Transverse colon (tissue), 4 donors: Measurements from ENCODE around the gene DCAF6. TPM values are rescaled to one million over a fixed set of nuclear protein-coding genes. Genes with fewer than 3 reads are reported as not detected.

Experiments used
- DNase-seq: peaks from one replicate; pipeline ENCODE4 v3.0.0-alpha.2; 2019
- H3K27ac ChIP-seq, 4 donors: fragments of 200-600 bp; sonication (generic); 2 replicates each; pipeline ENCODE4 v1.5.1; 2016 to 2018; ENCODE audit warnings: inconsistent platforms in 4 of 4
- H3K27me3 ChIP-seq: fragments of 200-600 bp; sonication (generic); 2 replicates; pipeline ENCODE4 v1.5.1; 2017; ENCODE audit warnings: inconsistent platforms
- H3K36me3 ChIP-seq, 4 donors: fragments of 200-600 bp; sonication (generic); 2 replicates each; pipeline ENCODE4 v1.5.1; 2017 to 2019; ENCODE audit warnings: inconsistent platforms in 4 of 4
- H3K4me1 ChIP-seq, 4 donors: fragments of 200-600 bp; sonication (generic); 2 replicates each; pipeline ENCODE4 v1.5.1; 2017 to 2020; ENCODE audit warnings: inconsistent platforms in 4 of 4
- H3K4me3 ChIP-seq, 4 donors: fragments of 200-600 bp; sonication (generic); 1 replicate in 1 of 4; 2 replicates in 3 of 4; pipeline versions ENCODE4 v1.5.1 to v1.6.1; 2017 to 2019; ENCODE audit warnings: inconsistent platforms in 4 of 4
- H3K9me3 ChIP-seq, 2 donors: fragments of 200-600 bp; sonication (generic); 2 replicates each; pipeline ENCODE4 v1.5.1; 2017 to 2019; ENCODE audit warnings: inconsistent platforms in 2 of 2
- EP300 ChIP-seq: sonication (generic); formaldehyde crosslinking; IDR thresholded peaks from one replicate; pipeline ENCODE4 v1.6.1; 2017; ENCODE audit warnings: antibody characterized with exemption, low read depth
- POLR2A ChIP-seq: fragments of 450-650 bp; IDR thresholded peaks from one replicate; pipeline ENCODE4 v1.6.1; 2016; ENCODE audit warnings: antibody characterized with exemption, mild to moderate bottlenecking, moderate library complexity
- POLR2AphosphoS5 ChIP-seq, 3 donors: sonication (generic); formaldehyde crosslinking; IDR thresholded peaks; one replicate each; pipeline ENCODE4 v1.6.1; 2016; ENCODE audit warnings: antibody characterized with exemption in 3 of 3
- WGBS, 2 donors: methylation state at CpG; one replicate each; pipeline ENCODE4 v1.1.5; 2018; ENCODE audit warnings: low coverage in 1 of 2; 5-methylcytosine and 5-hydroxymethylcytosine counted together
- in situ Hi-C, 4 donors: fragments of 200-750 bp; cut with MboI; loops; one replicate each; pipeline versions ENCODE4 v1.15.0 to v1.15.1; 2017; ENCODE audit warnings: low sequenced_read_pairs in 3 of 4, low pct_ligation_motif_present in 1 of 4, low pct_unique_long_range_greater_than_20kb in 1 of 4
- intact Hi-C: fragments of 100-400 bp; cut with DNase I; formaldehyde crosslinking; loops from one replicate; pipeline ENCODE4 v1.15.1; 2023; ENCODE audit warnings: low total_unique reads
- total RNA-seq, 4 donors: library from RNA; depleted of rRNA; stranded (reverse); fragments of >200 nt; gene quantifications; one replicate each; pipeline ENCODE4 v1.1.0, GENCODE V29; 2016
- TF ChIP-seq, protein P1 (sequence below), 5 experiments: fragments of 200-600 bp in 3 of 5; fragments of 450-650 bp in 2 of 5; sonication (generic) in 3 of 5; IDR thresholded peaks; 1 replicate in 2 of 5; 2 replicates in 3 of 5; pipeline ENCODE4 v1.5.1; 2016 to 2017; ENCODE audit warnings: antibody characterized with exemption in 5 of 5, inconsistent platforms in 3 of 5, mild to moderate bottlenecking in 2 of 5, moderate library complexity in 1 of 5

The DCAF6 gene
- total RNA-seq, 4 donors from 2014 or later, result 59.5 to 173 (median 93.4) TPM

GRCh38 chr1:168083456-168084325 is 147.2 kb downstream of the DCAF6 start:
- H3K4me3 ChIP-seq, result no peak overlapping the region
- TF ChIP-seq, protein P1, sequence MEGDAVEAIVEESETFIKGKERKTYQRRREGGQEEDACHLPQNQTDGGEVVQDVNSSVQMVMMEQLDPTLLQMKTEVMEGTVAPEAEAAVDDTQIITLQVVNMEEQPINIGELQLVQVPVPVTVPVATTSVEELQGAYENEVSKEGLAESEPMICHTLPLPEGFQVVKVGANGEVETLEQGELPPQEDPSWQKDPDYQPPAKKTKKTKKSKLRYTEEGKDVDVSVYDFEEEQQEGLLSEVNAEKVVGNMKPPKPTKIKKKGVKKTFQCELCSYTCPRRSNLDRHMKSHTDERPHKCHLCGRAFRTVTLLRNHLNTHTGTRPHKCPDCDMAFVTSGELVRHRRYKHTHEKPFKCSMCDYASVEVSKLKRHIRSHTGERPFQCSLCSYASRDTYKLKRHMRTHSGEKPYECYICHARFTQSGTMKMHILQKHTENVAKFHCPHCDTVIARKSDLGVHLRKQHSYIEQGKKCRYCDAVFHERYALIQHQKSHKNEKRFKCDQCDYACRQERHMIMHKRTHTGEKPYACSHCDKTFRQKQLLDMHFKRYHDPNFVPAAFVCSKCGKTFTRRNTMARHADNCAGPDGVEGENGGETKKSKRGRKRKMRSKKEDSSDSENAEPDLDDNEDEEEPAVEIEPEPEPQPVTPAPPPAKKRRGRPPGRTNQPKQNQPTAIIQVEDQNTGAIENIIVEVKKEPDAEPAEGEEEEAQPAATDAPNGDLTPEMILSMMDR (IDR thresholded peaks at IDR 0.05), result no peak
- TF ChIP-seq POLR2AphosphoS5 (IDR thresholded peaks at IDR 0.05), result no peak
- TF ChIP-seq POLR2A, result no peak
- TF ChIP-seq EP300, result no peak
- H3K27ac ChIP-seq, result no peak overlapping the region
- intact Hi-C loops, result no loop called here
- DNase-seq, result no peak
- H3K4me1 ChIP-seq, result peaks cover 12 to 32% (median 17%) of the 10 kb centered on the region in 4 donors
- 91 to 95% methylated on average over 3 to 7 of the region's 7 CpGs for WGBS, 2 donors
- in situ Hi-C loops, result no loop called here
- no peaks in the 10 kb centered on the region for H3K9me3 ChIP-seq
- no peaks in the 10 kb centered on the region for H3K27me3 ChIP-seq
- no peaks in the 10 kb centered on the region for H3K36me3 ChIP-seq

GRCh38 chr1:168084396-168085231 is 148.1 kb downstream of the DCAF6 start:
- intact Hi-C loops (no loop called here), in situ Hi-C loops (no loop called here)
- TF ChIP-seq, protein P1 (IDR thresholded peaks at IDR 0.05), result peak; percentile 65 to 88 (median 80)
- TF ChIP-seq EP300, result no peak
- Histone ChIP-seq H3K4me1 (peaks cover 12 to 36% (median 24%) of the 10 kb centered on the region in 4 donors), H3K27me3 (no peaks in the 10 kb centered on the region), H3K27ac (peak overlapping the region; percentile 26 to 68 (median 49)), H3K9me3 (no peaks in the 10 kb centered on the region), H3K4me3 (no peak overlapping the region), H3K36me3 (no peaks in the 10 kb centered on the region)
- WGBS, 2 donors, result 55 to 57% methylated on average over 3 to 13 of the region's 13 CpGs
- peak; percentile 55 for DNase-seq

GRCh38 chr1:168085401-168085872 is 149.0 kb downstream of the DCAF6 start:
- H3K27me3 ChIP-seq, result no peaks in the 10 kb centered on the region

More at GRCh38 chr1:168085401-168085872, 149.0 kb downstream of the DCAF6 start:
- intact Hi-C loops, result no loop called here
- Histone ChIP-seq H3K4me3 (no peak overlapping the region), H3K36me3 (no peaks in the 10 kb centered on the region), H3K4me1 (peaks cover 12 to 43% (median 28%) of the 10 kb centered on the region in 4 donors), H3K27ac (peak overlapping the region; percentile 26 to 68 (median 49)), H3K9me3 (no peaks in the 10 kb centered on the region)
- TF ChIP-seq EP300 (no peak), POLR2AphosphoS5 (IDR thresholded peaks at IDR 0.05) (no peak), POLR2A (no peak)
- TF ChIP-seq, protein P1 (IDR thresholded peaks at IDR 0.05), result no peak
- in situ Hi-C loops, result no loop called here
- WGBS, 2 donors, result 67% methylated on average over 16 of the region's 16 CpGs; no CpG with 5 or more reads in 1 of the 2 donors
- DNase-seq, result no peak
